ENCODE measurements around the gene CDC42EP4. TPM values are rescaled to one million over a fixed set of nuclear protein-coding genes. Genes with fewer than 3 reads are reported as not detected.
A peak's percentile ranks its signal among the peaks of the same experiment; 100 is the strongest.

CDC42EP4 gene
- total RNA-seq, 2 donors from 2014 or later = 38.5 to 49.7 TPM

GRCh38 chr17:73342541-73343167 lies 30.9 kb upstream of the CDC42EP4 start:
- no peaks in the 10 kb centered on the region for H3K9me3 ChIP-seq (ENCODE audit: control insufficient read depth, low read length)
- Mint-ChIP-seq H3K4me1 (peaks cover 38% of the 10 kb centered on the region), H3K27me3 (ENCODE audit: insufficient read depth) (no peaks in the 10 kb centered on the region), H3K36me3 (ENCODE audit: low read depth) (no peaks in the 10 kb centered on the region), H3K4me3 (no peak overlapping the region), H3K27ac (peak overlapping the region; percentile 85), H3K9me3 (no peaks in the 10 kb centered on the region)
- DNase-seq = no peak
- H3K36me3 ChIP-seq (ENCODE audit: control insufficient read depth, insufficient read depth, low read length) = no peaks in the 10 kb centered on the region
- peak overlapping the region; percentile 36 for H3K9ac ChIP-seq (ENCODE audit: extremely low read depth, low read length, poor library complexity, severe bottlenecking)
- WGBS, 2 experiments (ENCODE audit: insufficient coverage in 1 of 2, insufficient read length in 1 of 2) = 9 to 28% methylated on average over 3 to 7 of the region's 7 CpGs
- H3K27ac ChIP-seq (ENCODE audit: low read depth, low read length) = peak overlapping the region; percentile 100
- no peaks in the 10 kb centered on the region for H3K27me3 ChIP-seq (ENCODE audit: control insufficient read depth, insufficient read depth, low read length, poor library complexity, severe bottlenecking)
- H3K4me3 ChIP-seq (ENCODE audit: low read length) = no peak overlapping the region
- H3K4me1 ChIP-seq (ENCODE audit: control insufficient read depth, insufficient read depth, low read length) = peaks cover 19% of the 10 kb centered on the region
- TF ChIP-seq, protein P1, sequence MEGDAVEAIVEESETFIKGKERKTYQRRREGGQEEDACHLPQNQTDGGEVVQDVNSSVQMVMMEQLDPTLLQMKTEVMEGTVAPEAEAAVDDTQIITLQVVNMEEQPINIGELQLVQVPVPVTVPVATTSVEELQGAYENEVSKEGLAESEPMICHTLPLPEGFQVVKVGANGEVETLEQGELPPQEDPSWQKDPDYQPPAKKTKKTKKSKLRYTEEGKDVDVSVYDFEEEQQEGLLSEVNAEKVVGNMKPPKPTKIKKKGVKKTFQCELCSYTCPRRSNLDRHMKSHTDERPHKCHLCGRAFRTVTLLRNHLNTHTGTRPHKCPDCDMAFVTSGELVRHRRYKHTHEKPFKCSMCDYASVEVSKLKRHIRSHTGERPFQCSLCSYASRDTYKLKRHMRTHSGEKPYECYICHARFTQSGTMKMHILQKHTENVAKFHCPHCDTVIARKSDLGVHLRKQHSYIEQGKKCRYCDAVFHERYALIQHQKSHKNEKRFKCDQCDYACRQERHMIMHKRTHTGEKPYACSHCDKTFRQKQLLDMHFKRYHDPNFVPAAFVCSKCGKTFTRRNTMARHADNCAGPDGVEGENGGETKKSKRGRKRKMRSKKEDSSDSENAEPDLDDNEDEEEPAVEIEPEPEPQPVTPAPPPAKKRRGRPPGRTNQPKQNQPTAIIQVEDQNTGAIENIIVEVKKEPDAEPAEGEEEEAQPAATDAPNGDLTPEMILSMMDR (conservative IDR thresholded peaks at IDR 0.05) = peak; percentile 36

DNA sequence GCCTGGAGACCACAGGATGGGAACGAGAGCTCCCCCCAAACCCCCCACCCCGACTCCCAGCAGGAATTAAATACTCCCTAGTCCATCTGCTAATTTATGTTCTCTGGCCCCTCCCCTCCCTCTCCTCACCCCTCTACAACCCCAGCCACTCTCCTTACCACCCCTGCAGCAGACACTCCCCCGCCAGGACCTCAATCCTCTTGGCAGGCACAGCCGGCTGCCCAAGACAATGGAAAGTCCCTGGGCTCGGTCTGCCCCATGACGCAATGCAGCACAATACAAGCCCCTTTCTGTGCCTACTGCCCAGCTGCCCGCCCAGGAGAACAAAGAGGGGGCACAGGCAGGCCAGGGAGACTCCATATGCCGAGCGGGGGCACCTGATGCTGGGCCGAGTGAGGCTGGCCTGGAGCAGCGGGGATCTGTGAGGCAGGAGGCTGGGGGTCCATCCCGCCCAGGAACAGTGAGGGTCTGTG lies 30.3 kb upstream of the CDC42EP4 start:
- Mint-ChIP-seq H3K9me3 (no peaks in the 10 kb centered on the region), H3K36me3 (ENCODE audit: low read depth) (no peaks in the 10 kb centered on the region), H3K4me1 (peaks cover 43% of the 10 kb centered on the region), H3K27me3 (ENCODE audit: insufficient read depth) (no peaks in the 10 kb centered on the region), H3K4me3 (no peak overlapping the region), H3K27ac (peak overlapping the region; percentile 85)
- Histone ChIP-seq H3K9ac (ENCODE audit: extremely low read depth, low read length, poor library complexity, severe bottlenecking) (peak overlapping the region; percentile 20), H3K36me3 (ENCODE audit: control insufficient read depth, insufficient read depth, low read length) (no peaks in the 10 kb centered on the region), H3K27ac (ENCODE audit: low read depth, low read length) (peak overlapping the region; percentile 100), H3K4me1 (ENCODE audit: control insufficient read depth, insufficient read depth, low read length) (peaks cover 19% of the 10 kb centered on the region), H3K4me3 (ENCODE audit: low read length) (no peak overlapping the region), H3K9me3 (ENCODE audit: control insufficient read depth, low read length) (no peaks in the 10 kb centered on the region), H3K27me3 (ENCODE audit: control insufficient read depth, insufficient read depth, low read length, poor library complexity, severe bottlenecking) (no peaks in the 10 kb centered on the region)
- TF ChIP-seq, protein P1 (conservative IDR thresholded peaks at IDR 0.05) = no peak
- DNase-seq = peak; percentile 98
- 33 to 43% methylated on average over 4 to 12 of the region's 12 CpGs for WGBS, 2 experiments (ENCODE audit: insufficient coverage in 1 of 2, insufficient read length in 1 of 2)

GRCh38 chr17:73341350-73342049 lies 29.7 kb upstream of the CDC42EP4 start:
- Mint-ChIP-seq H3K9me3 (no peaks in the 10 kb centered on the region), H3K36me3 (ENCODE audit: low read depth) (no peaks in the 10 kb centered on the region), H3K4me3 (no peak overlapping the region), H3K27ac (peak overlapping the region; percentile 85), H3K27me3 (ENCODE audit: insufficient read depth) (no peaks in the 10 kb centered on the region), H3K4me1 (peaks cover 43% of the 10 kb centered on the region)
- DNase-seq = no peak
- Histone ChIP-seq H3K9ac (ENCODE audit: extremely low read depth, low read length, poor library complexity, severe bottlenecking) (no peak overlapping the region), H3K4me1 (ENCODE audit: control insufficient read depth, insufficient read depth, low read length) (peaks cover 19% of the 10 kb centered on the region), H3K9me3 (ENCODE audit: control insufficient read depth, low read length) (no peaks in the 10 kb centered on the region), H3K36me3 (ENCODE audit: control insufficient read depth, insufficient read depth, low read length) (no peaks in the 10 kb centered on the region), H3K4me3 (ENCODE audit: low read length) (no peak overlapping the region), H3K27ac (ENCODE audit: low read depth, low read length) (peak overlapping the region; percentile 100), H3K27me3 (ENCODE audit: control insufficient read depth, insufficient read depth, low read length, poor library complexity, severe bottlenecking) (no peaks in the 10 kb centered on the region)
- WGBS, 2 experiments (ENCODE audit: insufficient coverage in 1 of 2, insufficient read length in 1 of 2) = 61 to 73% methylated on average over 10 to 15 of the region's 15 CpGs
- TF ChIP-seq, protein P1 (conservative IDR thresholded peaks at IDR 0.05) = no peak
